Brain microvascular endothelial cell (primary cell): Measurements from ENCODE around the gene KNDC1.
"Not testable (repeated sequence)": the region's sequence is repeated elsewhere in the genome, so short reads cannot be mapped to it uniquely, and the experiment has no call there.

Experiments used
- DNase-seq: peaks from one replicate; pipeline ENCODE4 v3.0.0-alpha.2; 2020
- H3K27ac ChIP-seq: fragments of 250-450 bp; sonication (Bioruptor Pico); 2 replicates; pipeline ENCODE4 v1.5.1; 2020; ENCODE audit warnings: mild to moderate bottlenecking, moderate library complexity
- H3K27me3 ChIP-seq: fragments of 250-450 bp; sonication (Bioruptor Pico); replicated peaks from 2 replicates; pipeline ENCODE4 v1.5.1; 2020; ENCODE audit warnings: mild to moderate bottlenecking
- H3K36me3 ChIP-seq: fragments of 250-450 bp; sonication (Bioruptor Pico); replicated peaks from 2 replicates; pipeline ENCODE4 v1.5.1; 2020; ENCODE audit warnings: mild to moderate bottlenecking
- H3K4me3 ChIP-seq: 2 replicates; pipeline ENCODE4 v1.5.1; 2011; ENCODE audit warnings: low read depth, mild to moderate bottlenecking, control low read depth, low read length, moderate library complexity
- in situ Hi-C: cut with HindIII; loops from 2 replicates; pipeline ENCODE4 v1.10.0; 2017; ENCODE audit warnings: low sequenced_read_pairs, low pct_ligation_motif_present
- TF ChIP-seq, protein P1 (sequence below): IDR thresholded peaks from 2 replicates; pipeline ENCODE4 v1.5.1; 2011; ENCODE audit warnings: low read depth, mild to moderate bottlenecking, moderate library complexity, low read length, control low read depth, inconsistent platforms; ENCODE audit errors: missing control alignments

The KNDC1 gene

DNA sequence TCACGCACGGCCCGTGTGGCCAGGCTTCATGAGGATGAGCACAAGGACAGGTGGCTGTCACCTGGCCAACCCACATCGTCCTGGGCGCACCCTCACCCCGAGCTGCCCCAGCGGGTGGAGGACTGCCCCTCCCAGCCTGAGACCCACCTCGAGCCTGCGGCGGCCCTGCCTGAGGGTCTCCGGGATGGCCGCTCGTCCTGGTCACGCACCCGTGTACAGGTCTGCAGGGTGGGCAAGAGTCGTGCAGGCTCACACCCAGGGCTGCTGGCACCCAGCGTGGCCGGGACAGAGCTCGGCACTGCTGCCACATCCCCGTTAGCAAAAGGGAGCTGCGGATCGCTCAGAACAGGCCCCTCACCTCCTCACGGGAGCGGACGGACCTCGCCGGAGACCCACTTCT, 55.6 kb downstream of the KNDC1 start:
- Histone ChIP-seq H3K27me3 (no peaks in the 10 kb centered on the region), H3K4me3 (no peak overlapping the region), H3K36me3 (no peaks in the 10 kb centered on the region), H3K27ac (no peak overlapping the region)
- DNase-seq, result no peak
- in situ Hi-C loops, result no loop called here
- TF ChIP-seq, protein P1, sequence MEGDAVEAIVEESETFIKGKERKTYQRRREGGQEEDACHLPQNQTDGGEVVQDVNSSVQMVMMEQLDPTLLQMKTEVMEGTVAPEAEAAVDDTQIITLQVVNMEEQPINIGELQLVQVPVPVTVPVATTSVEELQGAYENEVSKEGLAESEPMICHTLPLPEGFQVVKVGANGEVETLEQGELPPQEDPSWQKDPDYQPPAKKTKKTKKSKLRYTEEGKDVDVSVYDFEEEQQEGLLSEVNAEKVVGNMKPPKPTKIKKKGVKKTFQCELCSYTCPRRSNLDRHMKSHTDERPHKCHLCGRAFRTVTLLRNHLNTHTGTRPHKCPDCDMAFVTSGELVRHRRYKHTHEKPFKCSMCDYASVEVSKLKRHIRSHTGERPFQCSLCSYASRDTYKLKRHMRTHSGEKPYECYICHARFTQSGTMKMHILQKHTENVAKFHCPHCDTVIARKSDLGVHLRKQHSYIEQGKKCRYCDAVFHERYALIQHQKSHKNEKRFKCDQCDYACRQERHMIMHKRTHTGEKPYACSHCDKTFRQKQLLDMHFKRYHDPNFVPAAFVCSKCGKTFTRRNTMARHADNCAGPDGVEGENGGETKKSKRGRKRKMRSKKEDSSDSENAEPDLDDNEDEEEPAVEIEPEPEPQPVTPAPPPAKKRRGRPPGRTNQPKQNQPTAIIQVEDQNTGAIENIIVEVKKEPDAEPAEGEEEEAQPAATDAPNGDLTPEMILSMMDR, result no peak

DNA sequence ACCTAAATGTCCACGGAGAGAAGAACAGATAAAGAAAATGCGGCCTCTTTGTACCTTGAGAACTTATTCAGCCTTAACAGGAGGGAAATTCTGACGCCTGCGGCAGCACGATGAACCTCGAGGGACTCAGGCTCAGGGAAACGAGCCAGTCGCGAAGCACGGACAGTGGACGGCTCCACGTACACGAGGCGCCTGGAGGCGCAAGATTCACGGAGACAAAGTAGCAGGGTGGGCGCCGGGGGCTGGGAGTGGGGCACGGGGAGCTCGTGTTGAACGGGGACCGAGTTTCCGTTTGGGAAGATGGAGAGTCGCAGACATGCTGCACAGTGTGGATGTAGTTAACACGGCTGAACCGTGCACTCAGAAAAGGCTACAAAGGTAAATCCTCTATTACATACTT, 56.8 kb downstream of the KNDC1 start:
- TF ChIP-seq, protein P1, result no peak
- no peak for DNase-seq
- Histone ChIP-seq H3K36me3 (no peaks in the 10 kb centered on the region), H3K27ac (no peak overlapping the region), H3K27me3 (no peaks in the 10 kb centered on the region), H3K4me3 (no peak overlapping the region)
- in situ Hi-C loops, result no loop called here

DNA sequence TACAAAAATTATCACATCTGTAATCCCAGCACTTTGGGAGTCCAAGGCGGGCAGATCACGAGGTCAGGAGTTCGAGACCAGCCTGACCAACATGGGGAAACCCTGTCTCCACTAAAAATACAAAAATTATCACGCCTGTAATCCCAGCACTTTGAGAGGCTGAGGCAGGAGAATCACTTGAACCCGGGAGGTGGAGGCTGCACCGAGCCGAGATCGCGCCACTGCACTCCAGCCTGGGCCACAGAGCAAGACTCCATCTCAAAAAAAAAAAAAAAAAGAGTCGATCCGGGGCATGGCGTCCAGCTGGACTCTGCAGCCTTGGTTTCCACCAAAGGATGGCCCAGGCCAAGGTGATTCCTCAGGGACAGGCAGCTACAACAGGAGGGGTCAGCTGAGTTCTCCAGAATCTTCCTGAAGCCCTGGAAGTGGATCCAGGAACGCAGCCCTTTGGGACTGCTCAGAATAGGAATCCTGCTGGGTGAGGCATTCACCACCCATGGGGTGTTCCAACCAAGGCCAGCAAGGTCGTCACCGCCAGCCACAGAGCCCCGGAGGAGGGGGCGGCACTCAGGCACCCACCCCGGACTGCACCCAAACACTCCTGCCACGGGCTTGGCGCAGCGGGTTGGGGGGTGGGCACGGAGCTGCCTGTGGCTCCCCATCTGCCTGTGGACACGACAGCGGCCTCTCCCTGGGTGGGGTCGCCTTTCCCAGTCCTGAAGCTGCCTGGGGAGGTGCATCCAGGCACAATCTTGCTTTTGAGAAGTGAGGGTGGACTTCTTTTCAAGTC, 58.0 kb downstream of the KNDC1 start:
- no peaks in the 10 kb centered on the region for H3K27me3 ChIP-seq
- no peaks in the 10 kb centered on the region for H3K36me3 ChIP-seq
- in situ Hi-C loops, result no loop called here
- TF ChIP-seq, protein P1, result no peak
- H3K27ac ChIP-seq, result no peak overlapping the region
- no peak for DNase-seq
- H3K4me3 ChIP-seq, result no peak overlapping the region

DNA sequence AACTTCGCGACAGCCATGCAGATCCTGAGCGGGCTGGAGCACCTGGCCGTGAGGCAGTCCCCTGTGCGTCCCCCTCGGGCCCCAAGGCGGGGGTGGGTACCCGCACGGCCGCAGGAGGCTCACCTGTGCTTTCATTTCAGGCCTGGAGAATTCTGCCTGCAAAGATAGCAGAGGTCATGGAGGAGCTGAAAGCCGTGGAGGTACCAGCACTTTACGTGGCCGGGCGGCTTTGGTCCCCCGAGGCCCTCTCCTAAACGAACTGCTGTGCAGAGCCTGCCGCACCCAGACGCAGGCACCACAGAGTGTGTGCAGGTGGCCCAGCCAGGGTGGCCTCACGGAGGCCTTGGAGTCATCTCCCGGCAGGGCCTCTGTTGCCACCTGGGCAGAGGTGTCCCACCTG, 58.9 kb downstream of the KNDC1 start:
- no peaks in the 10 kb centered on the region for H3K27me3 ChIP-seq

DNA sequence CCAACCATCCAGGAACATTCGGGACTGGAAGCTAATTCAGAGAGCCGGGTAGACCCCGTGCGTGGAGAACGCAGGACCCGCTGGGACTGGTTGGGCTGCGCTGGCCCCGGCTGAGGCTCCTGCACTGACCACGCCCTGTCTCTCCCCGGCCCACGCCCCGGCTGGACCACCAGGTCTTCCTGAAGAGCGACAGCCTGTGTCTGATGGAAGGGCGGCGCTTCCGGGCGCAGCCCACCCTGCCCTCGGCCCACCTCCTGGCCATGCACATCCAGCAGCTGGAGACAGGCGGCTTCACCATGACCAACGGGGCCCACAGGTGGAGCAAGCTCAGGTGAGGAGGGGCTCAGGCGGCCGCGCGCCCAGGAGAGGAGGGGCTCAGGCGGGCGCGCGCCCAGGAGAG, 59.8 kb downstream of the KNDC1 start:
- DNase-seq, result no peak
- H3K36me3 ChIP-seq, result no peaks in the 10 kb centered on the region
- no peak overlapping the region for H3K4me3 ChIP-seq
- H3K27me3 ChIP-seq, result no peaks in the 10 kb centered on the region
- in situ Hi-C loops, result no loop called here
- TF ChIP-seq, protein P1, result no peak
- no peak overlapping the region for H3K27ac ChIP-seq

More for the DNA sequence above, 58.9 kb downstream of the KNDC1 start:
- in situ Hi-C loops, result no loop called here
- TF ChIP-seq, protein P1, result no peak
- Histone ChIP-seq H3K36me3 (no peaks in the 10 kb centered on the region), H3K4me3 (no peak overlapping the region), H3K27ac (no peak overlapping the region)
- no peak for DNase-seq

DNA sequence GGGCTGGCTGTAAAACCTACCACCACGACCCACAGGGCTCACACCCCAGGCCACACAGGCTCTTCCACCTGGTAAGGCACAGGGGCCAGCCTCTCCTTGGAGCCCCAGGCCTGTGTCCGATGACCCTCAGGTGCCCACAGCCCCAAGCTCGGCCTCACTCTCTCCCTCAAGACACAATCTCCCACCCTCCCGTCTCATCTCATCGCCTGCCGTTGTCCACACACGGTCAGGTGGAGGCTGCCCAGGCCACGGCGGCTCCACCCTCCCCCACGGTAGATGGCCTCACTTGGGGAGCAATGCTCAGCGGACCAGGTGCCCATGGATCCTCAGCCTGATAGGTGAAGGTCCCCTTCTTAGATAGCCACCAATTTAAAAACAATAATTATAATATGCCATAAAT, 61.3 kb downstream of the KNDC1 start:
- Histone ChIP-seq H3K27me3 (no peaks in the 10 kb centered on the region), H3K27ac (no peak overlapping the region), H3K4me3 (no peak overlapping the region), H3K36me3 (no peaks in the 10 kb centered on the region)
- no peak for DNase-seq
- in situ Hi-C loops, result no loop called here
- TF ChIP-seq, protein P1, result no peak

DNA sequence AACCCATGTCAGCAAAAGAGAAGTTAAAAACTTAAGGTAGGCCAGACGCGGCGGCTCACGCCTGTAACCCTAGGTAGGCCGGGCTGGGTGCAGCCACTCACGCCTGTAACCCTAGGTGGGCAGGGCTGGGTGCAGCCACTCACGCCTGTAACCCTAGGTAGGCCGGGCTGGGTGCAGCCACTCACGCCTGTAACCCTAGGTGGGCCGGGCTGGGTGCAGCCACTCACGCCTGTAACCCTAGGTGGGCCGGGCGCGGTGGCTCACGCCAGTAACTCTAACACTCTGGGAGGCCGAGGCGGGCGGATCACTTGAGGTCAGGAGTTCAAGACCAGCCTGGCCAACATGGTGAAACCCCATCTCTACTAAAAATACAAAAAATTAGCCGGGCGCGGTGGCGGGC, 61.7 kb downstream of the KNDC1 start:
- H3K4me3 ChIP-seq, H3K27me3 ChIP-seq, in situ Hi-C loops: not testable (repeated sequence)

More for the DNA sequence above, 61.7 kb downstream of the KNDC1 start:
- not testable (repeated sequence) for DNase-seq, H3K27ac ChIP-seq, H3K36me3 ChIP-seq
